B cell (primary cell): ENCODE measurements around the gene ZNF382. TPM values are rescaled to one million over a fixed set of nuclear protein-coding genes. Genes with fewer than 3 reads are reported as not detected.

ENCODE experiments used
- ATAC-seq: fragments of 200-7000 bp; cut with Tn5 transposase; one replicate; pipeline ENCODE4 v1.10.0; 2021; ENCODE audit warnings: low read depth, mild to moderate bottlenecking, moderate number of reproducible peaks, moderate library complexity
- CTCF ChIA-PET: fragments of 350-600 bp; sonication (Branson Sonifier 250); formaldehyde crosslinking; loops from one replicate; lab custom pipeline; 2021; ENCODE audit warnings: antibody characterized with exemption, inconsistent platforms; lab: Charles Lee
- POLR2A ChIA-PET: fragments of 350-600 bp; sonication (Branson Sonifier 250); formaldehyde crosslinking; loops from one replicate; lab custom pipeline; 2021; ENCODE audit warnings: antibody characterized with exemption; lab: Charles Lee
- DNase-seq: peaks from one replicate; pipeline ENCODE4 v3.0.0; 2013
- H2AFZ ChIP-seq: 2 replicates; pipeline ENCODE4 v1.6.1; 2012; ENCODE audit warnings: mild to moderate bottlenecking, low read depth, low read length; ENCODE audit not compliant: insufficient read depth, poor library complexity, severe bottlenecking
- H3K27ac ChIP-seq, 2 donors: 1 replicate in 1 of 2; 2 replicates in 1 of 2; pipeline ENCODE4 v1.5.1; 2012 to 2013; ENCODE audit warnings: low read length in 2 of 2, mild to moderate bottlenecking in 2 of 2, moderate library complexity in 1 of 2
- H3K27me3 ChIP-seq, 4 experiments: fragments of 200-600 bp in 1 of 4; sonication (generic) in 1 of 4; replicated peaks in 1 of 4; 1 replicate in 2 of 4; 2 replicates in 2 of 4; pipeline versions ENCODE4 v1.6.1 to v1.7.0; 2013 to 2016; ENCODE audit warnings: low read length in 3 of 4, mild to moderate bottlenecking in 2 of 4, mixed read lengths in 1 of 4, moderate library complexity in 1 of 4; ENCODE audit not compliant: insufficient read depth in 4 of 4, control insufficient read depth in 3 of 4; ENCODE audit errors: control extremely low read depth in 1 of 4
- H3K36me3 ChIP-seq, 2 experiments: replicated peaks in 1 of 2; 1 replicate in 1 of 2; 2 replicates in 1 of 2; pipeline versions ENCODE4 v1.6.1 to v1.7.1; 2013; ENCODE audit warnings: low read length in 1 of 2; ENCODE audit not compliant: insufficient read depth in 2 of 2, control insufficient read depth in 1 of 2; ENCODE audit errors: control extremely low read depth in 1 of 2, extremely low read depth in 1 of 2
- H3K4me1 ChIP-seq, 2 donors: fragments of 200-600 bp in 1 of 2; sonication (generic) in 1 of 2; 1 replicate in 1 of 2; 2 replicates in 1 of 2; pipeline versions ENCODE4 v1.5.1 to v1.6.1; 2013 to 2017; ENCODE audit warnings: low read length in 2 of 2; ENCODE audit not compliant: control insufficient read depth in 2 of 2, insufficient read depth in 2 of 2
- H3K4me2 ChIP-seq: replicated peaks from 2 replicates; pipeline ENCODE3; 2012; ENCODE audit warnings: mild to moderate bottlenecking, low read depth, low read length; ENCODE audit not compliant: poor library complexity, severe bottlenecking
- H3K4me3 ChIP-seq, 5 experiments: fragments of 200-600 bp in 1 of 5; sonication (generic) in 1 of 5; 1 replicate in 3 of 5; 2 replicates in 2 of 5; pipeline versions ENCODE4 v1.5.1 to v1.7.0; 2011 to 2016; ENCODE audit warnings: low read length in 4 of 5, mild to moderate bottlenecking in 4 of 5, low read depth in 2 of 5, control low read depth in 1 of 5, moderate library complexity in 1 of 5; ENCODE audit not compliant: insufficient read depth in 1 of 5; ENCODE audit errors: control extremely low read depth in 1 of 5, extremely low read depth in 1 of 5
- H3K79me2 ChIP-seq: fragments of 200-600 bp; sonication (generic); one replicate; pipeline ENCODE4 v1.6.0; 2016; ENCODE audit warnings: low read length; ENCODE audit not compliant: control insufficient read depth, insufficient read depth
- H3K9ac ChIP-seq: fragments of 200-600 bp; sonication (generic); 2 replicates; pipeline ENCODE4 v1.6.1; 2017; ENCODE audit warnings: mild to moderate bottlenecking, low read length, moderate library complexity
- H3K9me3 ChIP-seq, 3 donors: one replicate each; pipeline versions ENCODE4 v1.6.1 to v1.7.1; 2013; ENCODE audit warnings: low read length in 2 of 3; ENCODE audit not compliant: control insufficient read depth in 2 of 3, insufficient read depth in 1 of 3; ENCODE audit errors: control extremely low read depth in 1 of 3
- H4K20me1 ChIP-seq: 2 replicates; pipeline ENCODE4 v1.6.0; 2012; ENCODE audit warnings: mild to moderate bottlenecking, low read length; ENCODE audit not compliant: insufficient read depth, control insufficient read depth, poor library complexity, severe bottlenecking
- H3K27ac Mint-ChIP-seq: one replicate; pipeline ENCODE4 v1.8.0; 2021; ENCODE audit warnings: mixed read lengths
- H3K27me3 Mint-ChIP-seq: one replicate; pipeline ENCODE4 v1.8.0; 2021; ENCODE audit warnings: mixed read lengths
- H3K4me1 Mint-ChIP-seq: one replicate; pipeline ENCODE4 v1.8.0; 2021; ENCODE audit warnings: mixed read lengths
- H3K4me3 Mint-ChIP-seq: one replicate; pipeline ENCODE4 v1.8.0; 2021; ENCODE audit warnings: mixed read lengths
- H3K9me3 Mint-ChIP-seq: one replicate; pipeline ENCODE4 v1.8.0; 2022; ENCODE audit warnings: mixed read lengths; ENCODE audit not compliant: insufficient read depth
- CTCF ChIP-seq: fragments of 200-600 bp; IDR thresholded peaks from one replicate; pipeline ENCODE4 v1.8.0; 2022; ENCODE audit warnings: antibody characterized with exemption, mild to moderate bottlenecking
- EZH2 ChIP-seq: IDR thresholded peaks from 2 replicates; pipeline ENCODE4 v1.6.1; 2012; ENCODE audit warnings: borderline replicate concordance, low read depth, mild to moderate bottlenecking, moderate library complexity, low read length; ENCODE audit not compliant: insufficient read depth, poor library complexity, severe bottlenecking
- intact Hi-C: fragments of 100-400 bp; cut with micrococcal nuclease; formaldehyde crosslinking; loops from one replicate; pipeline ENCODE4 v1.10.0; 2022
- polyA plus RNA-seq: library from polyadenylated mRNA; depleted of rRNA; stranded (reverse); fragments of >200 nt; gene quantifications from 2 replicates; pipeline ENCODE4 v1.2.3, GENCODE V29; 2012
- total RNA-seq, 2 donors: library from RNA; stranded (reverse); fragments of 120-200 nt in 1 of 2; gene quantifications; 1 replicate in 1 of 2; 2 replicates in 1 of 2; pipeline versions ENCODE4 v1.2.3 to v1.2.4, GENCODE V29; 2013 to 2022

Gene ZNF382
- total and polyA plus RNA-seq, 2 donors (not counting 1 experiment from before 2014, with no cell fraction given) = 6.2 to 24.7 TPM

- H3K4me3 Mint-ChIP-seq = no peak overlapping the region
- peaks cover 4% of the 10 kb centered on the region for H3K79me2 ChIP-seq
- no peak overlapping the region for H3K9ac ChIP-seq
- H3K27ac ChIP-seq = no peak overlapping the region
- intact Hi-C loops = no loop called here
- TF ChIP-seq EZH2 (no peak), CTCF (no peak)
- ChIA-PET POLR2A (no interaction called here), CTCF (no interaction called here)
- no peaks in the 10 kb centered on the region for H4K20me1 ChIP-seq
- H3K9me3 ChIP-seq = peaks cover 3 to 25% (median 6%) of the 10 kb centered on the region in 3 donors
- no peak overlapping the region for H3K4me3 ChIP-seq
- H3K36me3 ChIP-seq = peaks cover 7 to 9% of the 10 kb centered on the region in 2 experiments
- no peaks in the 10 kb centered on the region for H3K4me1 Mint-ChIP-seq
- H2AFZ ChIP-seq = no peak overlapping the region
- no peaks in the 10 kb centered on the region for H3K27me3 ChIP-seq
- H3K4me1 ChIP-seq = no peaks in the 10 kb centered on the region
- DNase-seq = no peak
- H3K27me3 Mint-ChIP-seq = no peaks in the 10 kb centered on the region
- H3K27ac Mint-ChIP-seq = no peak overlapping the region
- H3K9me3 Mint-ChIP-seq = no peaks in the 10 kb centered on the region
- ATAC-seq = no peak
- H3K4me2 ChIP-seq = no peak overlapping the region
These were observed 74.3 kb downstream of the ZNF382 start for GRCh38 chr19:36679455-36679854.

Other genes with a start within 250 kb of the ZNF382 start
- gene ZFP14, start 226.1 kb upstream of the ZNF382 start, total RNA-seq = 22.4 and 22.7 TPM in 2 replicates
- 5.1 and 5.2 TPM in 2 replicates for gene ZFP14, start 226.1 kb upstream of the ZNF382 start, polyA plus RNA-seq
- gene ZFP82, start 186.7 kb upstream of the ZNF382 start, total RNA-seq = 14.4 and 14.6 TPM in 2 replicates
- gene ZFP82, start 186.7 kb upstream of the ZNF382 start, polyA plus RNA-seq = 4.7 and 7.7 TPM in 2 replicates
- 26.0 and 26.6 TPM in 2 replicates for gene ZNF566, start 115.8 kb upstream of the ZNF382 start, total RNA-seq
- gene ZNF566, start 115.8 kb upstream of the ZNF382 start, polyA plus RNA-seq = 8.8 and 9.1 TPM in 2 replicates
- gene ZNF260, start 77.0 kb upstream of the ZNF382 start, total RNA-seq = 13.2 and 20.4 TPM in 2 replicates
- 2.7 and 3.0 TPM in 2 replicates for gene ZNF260, start 77.0 kb upstream of the ZNF382 start, polyA plus RNA-seq
- gene ZNF529, start 32.0 kb upstream of the ZNF382 start, total RNA-seq = 33.2 and 35.4 TPM in 2 replicates
- 11.1 and 30.8 TPM in 2 replicates for gene ZNF529, start 32.0 kb upstream of the ZNF382 start, polyA plus RNA-seq
- 22.3 and 25.6 TPM in 2 replicates for gene ZNF461, start 61.5 kb downstream of the ZNF382 start, total RNA-seq
- 9.8 and 16.5 TPM in 2 replicates for gene ZNF461, start 61.5 kb downstream of the ZNF382 start, polyA plus RNA-seq
- 19.7 and 22.4 TPM in 2 replicates for gene ZNF567, start 82.3 kb downstream of the ZNF382 start, total RNA-seq
- gene ZNF567, start 82.3 kb downstream of the ZNF382 start, polyA plus RNA-seq = 5.3 and 9.8 TPM in 2 replicates
- 6.0 and 6.7 TPM in 2 replicates for gene ZNF850, start 167.5 kb downstream of the ZNF382 start, total RNA-seq
- 1.7 and 2.0 TPM in 2 replicates for gene ZNF850, start 167.5 kb downstream of the ZNF382 start, polyA plus RNA-seq
- 14.8 and 15.1 TPM in 2 replicates for gene ZNF790, start 233.1 kb downstream of the ZNF382 start, total RNA-seq
- gene ZNF790, start 233.1 kb downstream of the ZNF382 start, polyA plus RNA-seq = 1.1 and 2.0 TPM in 2 replicates
- 17.7 and 19.5 TPM in 2 replicates for gene ZNF345, start 245.6 kb downstream of the ZNF382 start, total RNA-seq
- gene ZNF345, start 245.6 kb downstream of the ZNF382 start, polyA plus RNA-seq = 6.2 and 8.8 TPM in 2 replicates